ENCODE measurements around the gene TMEM200A. TPM values are rescaled to one million over a fixed set of nuclear protein-coding genes. Genes with fewer than 3 reads are reported as not detected.

TMEM200A gene
- total and polyA plus RNA-seq, 2 of the 8 experiments (the other 6 are each of a cell fraction or from before 2014, with no cell fraction given), result 6.2 to 13.9 TPM

GRCh38 chr6:130432838-130433237, 67.0 kb downstream of the TMEM200A start (continued):
- TF ChIP-seq RAD21 (IDR thresholded peaks at IDR 0.05 in 1 of 2, conservative IDR thresholded peaks at IDR 0.05 in 1 of 2; ENCODE audit: low read depth in 2 of 2, low read length in 2 of 2), result no peak
